Nasal cavity respiratory epithelium epithelial cell of viscerocranial mucosa (primary cell): ENCODE measurements around the gene ZBTB44. TPM values are rescaled to one million over a fixed set of nuclear protein-coding genes. Genes with fewer than 3 reads are reported as not detected.

Experiments
- total RNA-seq: library from RNA; depleted of rRNA; stranded (reverse); fragments of >200 nt; gene quantifications from 2 replicates; pipeline ENCODE4 v1.2.3, GENCODE V29; 2014

Gene ZBTB44
- 29.7 and 62.9 TPM in 2 replicates for total RNA-seq

GRCh38 chr11:130314750-130315285 lies at the start of gene ZBTB44:
TSS of gene ZBTB44 (minus strand) at chr11:130314917. CDS start at chr11:130261873, 53,044 bp downstream.

Other genes with a start within 250 kb of the ZBTB44 start
- gene APLP2, start 245.0 kb downstream of the ZBTB44 start, total RNA-seq: 582 and 1,075 TPM in 2 replicates
- 65.6 and 189 TPM in 2 replicates for gene ST14, start 155.1 kb downstream of the ZBTB44 start, total RNA-seq
- not detected in 2 replicates for gene ADAMTS8, start 113.7 kb upstream of the ZBTB44 start, total RNA-seq
- gene ADAMTS15, start 133.7 kb upstream of the ZBTB44 start, total RNA-seq: 0.28 TPM in 1 of 2 replicates, not detected in the other